GM19328 (cell line): ENCODE results near the gene DHRS3.
"Not testable (repeated sequence)": the region's sequence is repeated elsewhere in the genome, so short reads cannot be mapped to it uniquely, and the experiment has no call there.

Experiments used
- ATAC-seq: cut with Tn5 transposase; IDR thresholded peaks from one replicate; pipeline ENCODE4 v1.9.1; 2021; ENCODE audit warnings: mild to moderate bottlenecking, moderate library complexity; ENCODE audit not compliant: unreplicated experiment

Gene DHRS3

DNA sequence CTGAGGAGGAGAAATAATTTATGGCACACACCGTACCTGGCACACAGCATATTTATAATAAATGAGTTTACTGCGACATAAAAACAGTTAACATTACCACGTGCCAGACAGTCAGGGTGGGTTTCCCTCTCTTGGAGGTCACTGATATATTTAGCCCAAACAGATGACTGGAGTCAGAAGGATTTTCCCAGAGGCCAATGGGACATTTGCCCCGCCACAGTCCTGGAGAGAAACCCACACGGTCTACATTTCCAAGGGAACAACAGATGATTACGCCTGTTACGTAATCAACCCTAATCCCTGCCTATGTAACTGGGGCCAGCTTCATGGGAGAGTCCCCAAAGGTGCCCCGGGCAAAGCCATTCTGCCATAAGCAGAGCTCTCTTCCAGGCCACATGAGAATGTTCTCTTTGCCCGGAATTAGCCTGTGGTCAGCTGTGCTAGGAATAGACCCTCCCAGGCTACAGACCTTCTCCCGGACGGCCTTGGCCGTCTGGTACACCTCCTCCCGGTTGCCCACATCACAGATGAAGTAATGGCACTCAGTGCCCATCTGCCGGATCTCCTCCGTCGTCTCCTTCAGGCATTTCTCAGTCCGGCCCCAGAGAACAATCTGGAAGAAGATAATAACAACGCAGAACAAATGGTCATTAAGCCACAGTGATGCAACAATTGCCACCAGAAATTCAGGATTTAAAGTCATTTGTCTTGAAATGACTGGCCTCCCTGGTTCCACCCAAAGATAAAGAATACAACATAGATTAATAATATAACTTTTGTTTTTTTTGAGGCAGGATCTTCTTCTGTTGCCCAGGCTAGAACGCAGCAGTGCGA, 37.7 kb downstream of the DHRS3 start:
- ATAC-seq: no peak

DNA sequence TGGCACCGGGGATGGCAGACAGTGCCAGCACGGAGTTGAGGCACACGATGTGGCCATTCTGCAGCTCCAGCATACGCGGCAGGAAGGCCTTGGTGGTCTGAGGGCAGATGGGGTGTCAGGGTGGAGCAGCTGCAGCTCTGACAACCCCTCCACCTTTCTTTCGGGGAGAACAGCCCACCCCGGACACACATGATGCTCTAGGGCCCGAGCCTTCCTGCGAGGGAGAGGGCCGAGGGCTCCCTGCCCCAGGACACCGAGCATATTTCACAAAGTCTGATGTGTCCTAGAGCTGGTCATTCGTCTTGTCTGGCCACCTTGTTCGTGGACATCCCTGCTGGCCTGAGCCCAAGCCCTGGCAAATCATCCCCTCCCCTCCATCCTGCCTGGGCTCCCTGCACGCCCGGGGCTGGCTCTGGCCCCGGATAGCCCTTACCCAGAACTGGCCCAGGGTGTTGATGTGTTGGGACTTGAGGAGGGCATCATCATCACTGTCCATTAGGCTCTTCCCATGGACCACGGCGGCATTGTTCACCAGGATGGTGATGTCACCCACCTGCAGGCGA, 39.1 kb downstream of the DHRS3 start:
- ATAC-seq: no peak

DNA sequence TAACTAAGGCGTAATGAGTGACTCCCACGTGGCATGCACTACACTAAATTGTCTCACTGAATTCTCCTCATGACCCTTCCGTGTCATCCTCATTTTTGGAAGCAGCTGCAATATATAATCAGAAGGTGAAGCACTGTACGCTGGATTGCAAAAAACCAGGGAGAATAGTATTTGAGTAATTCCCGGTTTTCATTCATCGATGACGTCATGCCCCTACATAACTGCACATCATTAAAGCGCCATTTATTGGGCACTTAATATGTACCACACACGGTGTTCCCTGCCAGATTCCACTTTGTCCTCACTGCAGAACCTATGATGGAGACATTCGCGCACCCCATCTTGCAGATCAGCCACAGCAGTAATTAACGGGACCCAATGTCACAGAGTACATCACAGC, 41.0 kb downstream of the DHRS3 start:
- ATAC-seq: no peak

DNA sequence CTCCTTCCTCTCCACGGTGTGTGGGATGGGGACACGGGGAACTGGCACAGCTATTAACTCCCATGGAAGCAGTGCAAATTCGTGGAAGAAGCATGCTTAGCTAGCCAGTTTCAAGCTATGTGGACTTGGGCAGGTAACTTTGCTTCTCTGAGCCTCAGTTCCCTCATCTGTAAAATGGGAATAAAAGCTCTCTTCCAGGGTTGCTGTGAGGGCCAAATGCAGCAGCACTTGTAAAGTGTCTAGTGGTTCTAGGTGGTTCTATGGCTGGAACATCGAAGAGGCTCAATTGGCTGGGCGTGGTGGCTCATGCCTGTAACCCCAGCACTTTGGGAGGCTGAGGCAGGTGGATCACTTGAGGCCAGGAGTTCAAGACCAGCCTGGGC, 43.3 kb downstream of the DHRS3 start:
- ATAC-seq: no peak

DNA sequence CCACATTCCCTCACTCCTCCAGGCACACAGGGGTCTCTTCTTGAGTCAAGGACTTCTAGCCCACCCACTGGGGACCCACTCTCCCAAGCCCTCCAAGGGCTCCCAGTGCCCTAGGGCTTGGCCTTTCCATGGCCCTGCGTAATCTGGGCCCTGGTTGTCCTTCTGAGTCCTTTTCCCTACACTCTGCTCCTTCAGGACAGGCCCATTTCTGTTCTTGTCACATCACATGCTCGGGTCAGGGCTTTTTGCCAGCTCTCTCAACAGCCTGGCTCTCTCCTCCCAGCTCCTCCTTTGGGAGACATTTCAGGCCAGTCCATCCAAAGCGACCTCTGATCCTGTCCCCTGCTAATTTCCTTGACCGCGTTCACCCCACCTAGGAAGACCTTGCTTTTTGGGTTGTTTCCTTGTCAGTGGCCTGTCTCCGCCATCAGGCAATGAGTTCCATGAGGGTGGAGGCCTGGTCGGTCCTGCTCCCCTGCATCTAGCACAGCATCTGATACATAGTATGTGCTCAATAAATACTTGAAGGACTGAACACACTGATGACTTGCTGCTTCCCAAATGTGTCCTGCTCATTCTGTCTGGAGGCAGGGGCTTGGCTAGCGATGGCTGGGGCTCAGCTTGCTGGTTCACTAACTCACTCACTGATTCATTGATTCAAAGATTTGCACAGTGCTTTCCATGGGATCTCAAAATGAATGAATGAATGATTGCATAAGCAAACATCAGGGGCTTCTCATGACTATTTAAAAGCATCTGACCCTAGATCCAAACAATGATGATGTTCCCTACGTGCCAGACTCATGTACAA, 44.8 kb downstream of the DHRS3 start:
- ATAC-seq: no peak

DNA sequence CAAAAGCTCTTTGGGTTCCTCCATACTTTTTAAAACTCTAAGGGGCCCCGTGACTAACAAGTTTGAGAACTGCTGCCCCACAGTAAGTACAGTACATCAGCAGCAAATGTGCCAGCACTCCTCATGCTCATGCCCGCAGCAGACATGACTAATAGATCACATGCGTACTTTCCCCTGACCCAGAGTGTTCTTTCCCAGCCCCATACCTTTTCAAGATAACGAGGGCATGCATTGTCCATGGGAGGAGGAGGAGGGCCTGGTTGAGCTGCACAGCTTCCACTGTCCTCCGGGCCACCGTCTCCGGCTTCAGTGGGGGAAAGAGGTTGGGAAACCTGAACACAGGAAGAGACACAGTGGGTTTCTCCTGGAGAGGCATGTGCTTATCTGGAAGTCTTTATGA, 45.5 kb downstream of the DHRS3 start:
- no peak for ATAC-seq

DNA sequence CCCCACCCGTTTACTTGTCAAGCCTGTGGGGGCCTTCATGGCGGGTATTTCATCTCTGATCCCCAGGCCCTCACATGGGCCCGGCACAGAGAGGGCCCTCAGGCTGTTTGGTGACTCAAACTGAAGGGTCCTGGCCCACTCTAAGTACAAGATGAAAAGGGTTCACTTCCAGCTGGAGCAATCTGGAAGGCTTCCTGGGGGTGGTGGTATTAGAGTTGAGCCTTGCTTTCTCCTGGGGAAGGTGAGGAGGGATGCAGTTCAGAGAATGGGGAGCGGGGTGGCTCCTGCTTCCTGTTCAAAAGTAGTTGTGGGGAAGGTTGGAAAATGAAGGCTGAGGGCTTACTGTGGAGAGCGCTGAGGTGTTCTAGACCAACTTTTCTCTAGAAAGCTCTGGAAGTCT, 47.7 kb downstream of the DHRS3 start:
- ATAC-seq: no peak

DNA sequence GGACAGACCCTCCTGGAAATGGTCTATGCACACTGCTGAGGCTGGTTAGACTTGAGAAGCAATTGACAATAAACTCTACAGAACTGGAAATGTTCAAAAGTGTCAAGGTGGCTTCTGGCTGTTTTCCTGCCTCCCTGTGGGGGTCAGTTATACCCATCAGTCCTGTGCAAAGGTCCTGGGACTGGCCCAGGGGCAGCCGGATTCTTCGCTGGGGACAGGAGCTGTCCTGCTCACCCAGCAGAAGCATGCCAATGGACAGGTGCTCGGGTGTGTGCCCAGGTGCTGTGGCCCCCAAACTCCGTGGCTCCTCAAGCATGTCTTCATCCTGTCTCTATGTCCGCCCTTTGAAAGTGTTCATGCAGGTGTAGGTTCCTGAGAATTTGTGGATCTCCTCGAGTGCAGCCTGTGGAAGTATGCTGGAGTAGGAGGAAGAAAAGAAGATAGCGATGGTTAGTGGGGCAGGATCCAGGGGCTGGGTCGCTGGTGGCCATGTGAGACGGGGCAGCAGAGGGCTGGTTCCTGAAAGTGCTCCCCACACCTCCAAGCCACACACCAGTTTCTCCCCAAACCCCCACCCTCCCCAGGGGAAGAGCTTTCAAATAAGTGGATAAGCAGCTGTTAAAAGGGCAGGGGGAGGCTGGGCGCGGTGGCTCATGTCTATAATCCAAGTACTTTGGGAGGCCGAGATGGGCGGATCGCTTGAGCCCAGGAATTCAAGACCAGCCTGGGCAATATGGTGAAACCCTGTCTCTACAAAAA, 49.8 kb downstream of the DHRS3 start:
- ATAC-seq: no peak

DNA sequence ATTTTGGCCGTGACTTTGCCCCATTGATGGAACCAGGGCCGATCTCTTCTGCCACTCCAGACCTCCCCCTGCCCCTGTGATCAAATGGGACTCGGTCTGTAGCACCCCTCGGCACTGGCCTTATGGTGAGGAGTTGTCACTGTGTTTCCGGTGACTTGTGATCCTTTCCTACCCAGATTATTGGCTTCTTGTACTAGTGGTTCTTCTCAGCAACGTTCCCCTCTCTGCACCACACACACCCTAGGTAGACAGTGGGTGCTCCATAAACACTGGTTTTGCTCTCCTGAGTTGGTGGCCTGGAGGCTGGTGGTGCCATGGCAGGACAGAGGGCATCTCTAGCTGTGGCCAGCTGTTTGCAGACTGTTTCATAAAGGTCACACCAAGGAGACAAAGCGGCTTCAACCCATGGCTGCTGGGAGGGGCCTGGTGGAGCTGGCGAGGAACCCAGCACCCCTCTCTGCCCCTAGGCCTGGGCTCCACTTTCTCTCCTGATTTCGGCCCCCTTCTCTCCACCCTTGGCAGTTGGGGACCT, 50.7 kb downstream of the DHRS3 start:
- no peak for ATAC-seq

DNA sequence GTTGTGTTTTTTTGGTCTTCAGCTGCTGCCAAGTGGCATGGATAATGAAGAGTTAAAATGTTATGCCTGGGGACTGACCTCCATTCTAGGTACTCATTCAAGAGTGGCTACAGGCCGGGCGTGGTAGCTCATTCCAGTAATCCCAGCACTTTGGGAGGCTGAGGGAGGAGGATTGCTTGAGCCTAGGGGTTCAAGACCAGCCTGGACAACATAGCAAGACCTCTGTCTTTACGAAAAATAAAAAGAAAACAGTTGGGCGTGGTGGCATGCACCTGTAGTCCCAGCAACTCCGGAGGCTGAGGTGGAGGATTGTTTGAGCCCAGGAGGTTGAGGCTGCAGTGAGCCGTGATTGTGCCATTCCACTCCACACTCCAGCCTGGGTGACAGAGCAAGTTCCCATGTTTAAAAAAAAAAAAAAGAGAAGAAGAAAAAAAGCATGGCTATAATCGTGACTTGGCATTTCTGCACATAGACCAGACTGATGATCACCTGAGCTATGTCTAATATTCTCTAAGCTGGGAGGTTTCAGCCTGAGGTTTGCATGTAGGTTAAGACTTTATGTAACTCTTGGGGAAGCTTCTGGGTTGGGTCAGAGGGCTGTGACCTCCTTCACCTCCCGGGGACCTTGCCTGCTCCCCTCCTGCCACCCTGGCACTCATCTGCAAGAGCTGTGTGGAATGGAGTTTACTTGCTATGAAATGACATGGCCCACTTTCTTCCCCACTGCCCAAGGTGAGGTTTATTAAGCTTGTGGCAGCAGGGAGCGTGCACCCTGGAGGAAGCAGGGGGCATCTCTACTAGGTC, 51.3 kb downstream of the DHRS3 start:
- no peak for ATAC-seq

DNA sequence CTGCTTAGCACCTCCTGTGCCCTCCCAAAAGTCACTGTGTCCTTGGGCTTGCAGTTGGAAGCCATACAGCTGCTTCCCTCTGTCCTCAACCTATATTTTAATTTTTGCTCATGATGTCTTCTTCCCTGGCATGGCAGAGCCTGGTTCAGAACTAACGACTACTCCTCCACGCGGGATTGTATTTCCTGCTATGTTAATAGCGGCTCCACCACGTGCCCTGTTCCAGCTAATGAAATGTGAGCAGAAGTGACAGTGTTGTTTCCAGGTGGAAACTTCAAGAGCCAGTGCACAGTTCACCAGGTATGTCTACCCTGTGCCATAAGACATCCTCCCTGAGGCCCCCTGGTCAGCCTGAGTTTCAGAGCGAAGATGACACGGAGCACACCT, 52.1 kb downstream of the DHRS3 start:
- no peak for ATAC-seq

DNA sequence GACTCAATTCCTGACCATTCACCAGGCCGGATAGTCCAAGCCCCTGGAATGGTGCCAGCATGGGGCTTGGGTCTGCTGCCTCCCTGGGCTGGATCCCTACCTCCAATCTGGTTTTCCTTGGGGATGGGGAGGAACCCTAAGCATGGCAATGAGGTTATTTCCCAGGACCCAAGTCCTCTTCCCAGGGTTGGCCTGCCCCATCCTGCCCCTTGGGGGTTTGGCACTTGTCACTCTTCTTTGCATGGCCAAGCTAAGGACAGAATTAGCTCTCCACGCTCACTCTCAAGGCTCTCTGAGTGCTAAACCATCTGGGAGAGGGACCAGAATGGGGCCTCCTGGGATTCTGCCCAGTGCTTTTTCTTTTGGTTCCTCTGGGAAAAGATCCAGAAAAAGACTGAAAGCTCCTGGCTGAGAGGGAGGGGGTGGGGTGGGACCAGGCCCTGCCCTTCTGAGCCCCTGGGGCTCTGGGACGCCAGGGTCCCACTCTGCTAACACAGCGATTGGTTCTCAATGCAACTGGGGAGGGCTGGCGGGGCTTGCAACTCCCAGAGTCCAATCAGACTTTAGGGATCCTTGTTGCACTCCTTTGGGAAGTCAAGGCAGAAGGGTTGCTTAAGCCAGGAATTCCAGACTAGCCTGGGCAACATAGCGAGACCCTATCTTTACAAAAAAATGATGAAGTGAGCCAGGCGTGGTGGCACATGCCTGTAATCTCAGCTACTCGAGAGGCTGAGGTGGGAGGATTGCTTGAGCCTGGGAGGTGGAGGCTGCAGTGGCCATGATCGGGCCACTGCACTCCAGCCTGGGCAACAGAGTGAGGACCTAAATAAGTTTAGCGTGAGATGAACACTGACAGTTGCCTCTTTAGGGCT, 52.7 kb downstream of the DHRS3 start:
- no peak for ATAC-seq

DNA sequence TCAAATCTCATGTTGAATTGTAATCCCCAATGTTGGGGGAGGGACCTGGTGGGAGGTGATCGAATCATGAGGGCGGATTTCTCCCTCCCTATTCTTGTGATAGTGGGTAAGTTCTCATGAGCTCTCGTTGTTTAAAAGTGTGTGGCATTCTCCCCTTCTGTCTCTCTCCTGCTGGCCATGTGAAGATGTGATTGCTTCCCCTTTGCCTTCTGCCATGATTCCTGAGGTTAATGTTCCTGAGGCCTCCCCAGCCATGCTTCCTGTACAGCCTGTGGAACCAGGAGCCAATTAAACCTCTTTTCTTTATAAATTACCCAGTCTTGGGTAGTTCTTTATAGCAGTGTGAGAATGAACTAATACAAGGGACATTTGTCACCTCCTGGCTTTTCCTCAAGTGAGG, 53.8 kb downstream of the DHRS3 start:
- not testable (repeated sequence) for ATAC-seq

DNA sequence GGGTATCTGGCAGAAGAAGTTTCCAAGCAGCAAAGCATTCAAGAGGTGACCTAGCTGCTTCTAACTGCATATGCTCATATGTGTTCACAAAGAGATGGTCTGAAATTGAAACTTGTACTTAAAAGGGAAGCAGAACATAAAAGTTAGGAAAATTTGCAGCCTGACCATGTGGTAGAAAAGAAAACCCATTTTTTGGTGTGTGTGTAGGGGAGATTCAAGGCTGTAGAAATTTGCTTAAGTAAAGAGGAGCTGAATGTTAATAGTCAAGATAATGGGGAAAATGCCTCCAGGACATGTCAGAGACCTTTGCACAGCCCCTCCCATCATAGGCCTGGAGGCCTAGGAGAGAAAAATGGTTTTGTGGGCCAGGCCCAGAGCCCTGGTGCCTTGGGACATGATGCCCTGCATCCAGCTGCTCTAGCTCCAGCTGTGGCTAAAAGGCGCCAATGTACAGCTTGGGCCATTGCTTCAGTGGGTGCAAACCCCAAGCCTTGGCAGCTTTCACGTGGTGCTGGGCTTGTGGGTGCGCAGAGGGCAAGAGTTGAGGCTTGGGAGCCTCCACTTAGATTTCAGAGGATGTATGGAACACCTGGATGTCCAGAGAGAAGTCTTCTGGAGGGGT, 54.9 kb downstream of the DHRS3 start:
- ATAC-seq: no peak

DNA sequence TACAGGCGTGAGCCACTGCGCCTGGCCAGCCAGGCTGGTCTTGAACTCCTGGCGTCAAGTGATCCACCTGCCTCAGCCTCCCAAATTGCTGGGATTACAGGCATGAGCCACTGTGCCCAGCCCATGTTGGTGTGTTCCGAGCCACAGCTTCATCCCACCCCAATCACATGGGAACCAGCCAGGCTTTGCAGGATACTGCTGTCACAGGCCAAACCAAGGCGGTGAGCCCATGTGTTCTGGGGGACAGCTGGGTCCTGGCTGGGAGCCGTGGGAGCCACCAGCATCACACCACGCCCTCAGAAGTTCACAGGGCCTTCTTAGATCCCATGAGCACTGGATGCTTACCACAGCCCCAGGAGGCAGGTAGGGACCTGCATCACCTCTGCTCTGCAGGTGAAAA, 56.9 kb downstream of the DHRS3 start:
- no peak for ATAC-seq

DNA sequence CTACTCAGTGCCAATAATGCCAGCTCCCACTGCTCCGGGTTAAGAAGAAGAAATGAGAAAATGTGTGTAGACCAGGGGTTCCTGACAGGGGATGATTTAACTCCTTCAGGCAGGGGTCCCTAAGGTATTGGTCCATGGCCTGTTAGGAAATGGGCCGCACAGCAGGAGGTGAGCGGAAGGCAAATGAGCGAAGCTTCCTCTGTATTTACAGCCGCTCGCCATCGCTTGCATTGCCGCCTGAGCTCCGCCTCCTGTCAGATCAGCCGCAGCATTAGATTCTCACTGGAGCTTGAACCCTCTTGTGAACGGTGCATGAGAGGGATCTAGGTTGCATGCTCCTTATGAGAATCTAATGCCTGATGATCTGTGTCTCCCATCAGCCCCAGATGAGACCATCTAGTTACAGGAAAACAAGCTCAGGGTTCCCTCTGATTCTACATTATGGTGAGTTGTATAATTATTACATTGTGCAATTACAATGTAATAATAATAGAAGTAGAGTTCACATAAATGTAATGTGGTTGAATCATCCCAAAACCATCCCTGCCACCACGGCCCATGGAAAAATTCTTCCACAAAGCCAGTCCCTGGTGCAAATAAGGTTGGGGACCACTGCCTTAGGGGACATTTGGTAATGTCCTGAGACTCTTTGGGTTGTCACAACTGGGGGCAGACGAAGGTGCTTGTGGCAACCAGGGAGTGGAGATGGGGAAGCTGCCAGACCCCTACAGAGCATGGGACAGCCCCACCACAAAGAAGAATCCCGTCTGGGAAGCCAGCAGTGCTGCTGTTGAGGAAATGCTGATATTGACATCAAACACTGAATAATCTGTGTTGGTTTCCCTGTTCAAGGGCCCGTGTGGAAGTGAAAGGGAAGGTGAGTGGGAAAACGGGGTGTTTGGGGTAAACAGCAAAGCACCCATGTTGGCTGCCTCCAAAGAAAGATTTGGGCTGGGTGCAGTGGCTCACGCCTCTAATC, 60.8 kb downstream of the DHRS3 start:
- ATAC-seq: no peak

DNA sequence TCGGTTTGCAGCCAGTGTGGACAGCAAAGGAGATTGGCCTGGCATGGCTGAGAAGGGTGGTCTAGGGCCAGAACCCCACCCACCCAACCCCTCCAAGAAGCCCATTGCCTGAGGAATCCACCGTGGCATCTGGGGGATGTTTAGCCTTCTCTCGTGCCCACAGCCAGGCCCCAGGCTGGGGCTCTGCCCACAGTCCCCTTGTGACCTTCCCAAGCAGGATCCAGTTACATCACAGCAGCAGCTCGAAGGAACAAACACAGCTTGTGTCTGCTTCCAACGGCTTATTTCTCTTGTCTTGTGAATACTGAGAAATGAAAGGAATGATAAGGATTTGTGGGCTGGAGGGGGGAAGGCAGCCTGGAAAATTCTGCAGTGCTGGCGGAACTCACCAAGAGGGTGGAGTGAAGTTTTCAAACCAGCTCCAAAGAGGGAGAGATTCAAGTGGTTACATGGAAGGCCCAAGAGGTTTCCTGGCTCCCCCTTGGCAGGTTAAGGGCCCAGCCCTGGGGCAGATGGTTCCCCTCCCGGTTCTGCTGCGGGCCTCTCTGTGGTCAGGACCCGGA, 61.6 kb downstream of the DHRS3 start:
- no peak for ATAC-seq
